NT2/D1 (cell line): ENCODE results near the gene CCR5.

Experiments used
- DNase-seq: peaks from one replicate; pipeline ENCODE4 v3.0.0-alpha.2; 2011; ENCODE audit warnings: low read depth, low spot score
- H3K27me3 ChIP-seq: 2 replicates; pipeline ENCODE4 v1.6.0; 2011; ENCODE audit warnings: mild to moderate bottlenecking; ENCODE audit not compliant: insufficient read length, insufficient read depth
- H3K36me3 ChIP-seq: 2 replicates; pipeline ENCODE4 v1.6.1; 2011; ENCODE audit warnings: mild to moderate bottlenecking, low read length, mixed read lengths; ENCODE audit not compliant: insufficient read depth, insufficient read length
- H3K4me1 ChIP-seq: 2 replicates; pipeline ENCODE4 v1.5.1; 2011; ENCODE audit not compliant: insufficient read depth, insufficient read length
- H3K4me3 ChIP-seq: 2 replicates; pipeline ENCODE4 v1.5.1; 2011; ENCODE audit warnings: low read depth; ENCODE audit not compliant: insufficient read length
- H3K9ac ChIP-seq: 2 replicates; pipeline ENCODE4 v1.6.0; 2011; ENCODE audit warnings: low read depth; ENCODE audit not compliant: insufficient read length
- H3K9me3 ChIP-seq: 2 replicates; pipeline ENCODE4 v1.5.1; 2011; ENCODE audit warnings: mild to moderate bottlenecking, low read length; ENCODE audit not compliant: insufficient read depth
- SUZ12 ChIP-seq: IDR thresholded peaks from 2 replicates; pipeline ENCODE4 v1.6.1; 2011; ENCODE audit not compliant: insufficient read length, insufficient read depth; ENCODE audit errors: extremely low read depth
- YY1 ChIP-seq: IDR thresholded peaks from 2 replicates; pipeline ENCODE4 v1.6.1; 2011; ENCODE audit not compliant: insufficient read length, insufficient read depth
- ZNF274 ChIP-seq: IDR thresholded peaks from 2 replicates; pipeline ENCODE4 v1.6.1; 2011; ENCODE audit warnings: mild to moderate bottlenecking, low read depth, low read length

The CCR5 gene

GRCh38 chr3:46405301-46406019, 34.7 kb downstream of the CCR5 start:
- Histone ChIP-seq H3K4me1 (peaks cover 4% of the 10 kb centered on the region), H3K4me3 (no peak overlapping the region), H3K9ac (no peak overlapping the region), H3K27me3 (no peaks in the 10 kb centered on the region), H3K36me3 (no peaks in the 10 kb centered on the region), H3K9me3 (no peaks in the 10 kb centered on the region)
- DNase-seq: no peak
- TF ChIP-seq SUZ12 (no peak), YY1 (no peak), ZNF274 (no peak)

- H3K4me1 ChIP-seq: peaks cover 4% of the 10 kb centered on the region
- no peaks in the 10 kb centered on the region for H3K36me3 ChIP-seq
- H3K27me3 ChIP-seq: no peaks in the 10 kb centered on the region
- no peak overlapping the region for H3K4me3 ChIP-seq
- no peak for DNase-seq
- no peaks in the 10 kb centered on the region for H3K9me3 ChIP-seq
- TF ChIP-seq SUZ12: no peak
- no peak for TF ChIP-seq YY1
- TF ChIP-seq ZNF274: no peak
- no peak overlapping the region for H3K9ac ChIP-seq
These were observed 35.7 kb downstream of the CCR5 start for GRCh38 chr3:46406443-46406787.

- Histone ChIP-seq H3K27me3 (no peaks in the 10 kb centered on the region), H3K36me3 (no peaks in the 10 kb centered on the region), H3K9ac (no peak within 1 kb of the TSS), H3K4me1 (peaks cover 4% of the 10 kb centered on the region), H3K4me3 (no peak within 1 kb of the TSS), H3K9me3 (no peaks in the 10 kb centered on the region)
- DNase-seq: no peak
- TF ChIP-seq SUZ12 (no peak), ZNF274 (no peak), YY1 (no peak)
These were observed 36.3 kb downstream of the CCR5 start, which contains the start of the genes CCR5AS and CCRL2 for GRCh38 chr3:46406788-46407611. CCR5AS (minus strand) TSS chr3:46407066. CCRL2 (plus strand) TSS chr3:46407259; CDS start chr3:46408080, 821 bp downstream.

GRCh38 chr3:46407970-46408369, 37.2 kb downstream of the CCR5 start:
- Histone ChIP-seq H3K9ac (no peak overlapping the region), H3K36me3 (no peaks in the 10 kb centered on the region), H3K27me3 (no peaks in the 10 kb centered on the region), H3K9me3 (no peaks in the 10 kb centered on the region), H3K4me1 (peaks cover 4% of the 10 kb centered on the region), H3K4me3 (no peak overlapping the region)
- no peak for TF ChIP-seq YY1
- no peak for TF ChIP-seq SUZ12
- no peak for TF ChIP-seq ZNF274
- DNase-seq: no peak

- Histone ChIP-seq H3K27me3 (no peaks in the 10 kb centered on the region), H3K9me3 (no peaks in the 10 kb centered on the region), H3K9ac (no peak overlapping the region), H3K36me3 (no peaks in the 10 kb centered on the region), H3K4me3 (no peak overlapping the region), H3K4me1 (peaks cover 4% of the 10 kb centered on the region)
- no peak for DNase-seq
- TF ChIP-seq YY1 (no peak), SUZ12 (no peak), ZNF274 (no peak)
These were observed 38.1 kb downstream of the CCR5 start for GRCh38 chr3:46408853-46409252.

- no peaks in the 10 kb centered on the region for H3K9me3 ChIP-seq
- TF ChIP-seq SUZ12 (no peak), ZNF274 (no peak), YY1 (no peak)
- no peak overlapping the region for H3K9ac ChIP-seq
- H3K4me1 ChIP-seq: peaks cover 4% of the 10 kb centered on the region
- H3K4me3 ChIP-seq: no peak overlapping the region
- DNase-seq: no peak
- H3K27me3 ChIP-seq: no peaks in the 10 kb centered on the region
- H3K36me3 ChIP-seq: no peaks in the 10 kb centered on the region
These were observed 39.2 kb downstream of the CCR5 start for GRCh38 chr3:46409739-46410489.

GRCh38 chr3:46410669-46411068, 39.9 kb downstream of the CCR5 start:
- Histone ChIP-seq H3K4me3 (no peak overlapping the region), H3K4me1 (no peaks in the 10 kb centered on the region), H3K27me3 (no peaks in the 10 kb centered on the region), H3K9ac (no peak overlapping the region), H3K9me3 (no peaks in the 10 kb centered on the region), H3K36me3 (no peaks in the 10 kb centered on the region)
- DNase-seq: no peak
- TF ChIP-seq YY1 (no peak), SUZ12 (no peak), ZNF274 (no peak)
